Liver (tissue), 3 donors: ENCODE results near the gene DNAL1.

Experiments used
- EGR1 ChIP-seq, 2 donors: IDR thresholded peaks; 2 replicates each; pipeline ENCODE4 v1.6.1; 2016 to 2018; ENCODE audit warnings: antibody characterized with exemption in 2 of 2, low read depth in 2 of 2
- GABPA ChIP-seq, 2 donors: IDR thresholded peaks in 1 of 2; conservative IDR thresholded peaks in 1 of 2; 2 replicates each; pipeline ENCODE4 v1.6.1; 2016; ENCODE audit warnings: antibody characterized with exemption in 2 of 2, mild to moderate bottlenecking in 1 of 2, moderate library complexity in 1 of 2
- REST ChIP-seq: IDR thresholded peaks from 2 replicates; pipeline ENCODE4 v1.6.1; 2016; ENCODE audit warnings: antibody characterized with exemption, mild to moderate bottlenecking
- YY1 ChIP-seq: IDR thresholded peaks from 2 replicates; pipeline ENCODE4 v1.6.1; 2016; ENCODE audit warnings: antibody characterized with exemption, mild to moderate bottlenecking
- TF ChIP-seq, protein P1 (sequence below): fragments of 150-350 bp; IDR thresholded peaks from 2 replicates; pipeline ENCODE4 v1.5.1; 2017; ENCODE audit warnings: improper control_type of control experiment, low read depth, low read length; ENCODE audit not compliant: missing input control
- donor health status: healthy.
- donor health status: healthy.

DNA sequence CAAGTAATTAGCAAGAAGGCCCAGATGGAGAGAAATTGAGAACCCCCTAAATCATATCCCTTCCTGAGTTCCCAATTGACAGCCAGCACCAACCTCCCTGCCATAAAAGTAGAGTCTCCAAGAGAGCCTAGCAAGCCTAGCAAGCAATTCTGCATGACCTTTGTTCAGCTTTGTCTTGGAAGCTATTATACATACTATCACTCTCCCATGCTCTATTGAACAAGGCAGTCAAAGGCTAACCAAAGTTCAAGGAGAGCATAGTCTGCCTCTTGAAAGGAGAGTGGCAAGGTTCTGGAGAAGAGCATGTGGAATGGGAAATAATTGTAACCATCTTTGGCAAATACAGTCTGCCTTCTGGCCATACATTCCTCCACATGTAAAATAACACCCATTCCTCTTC lies 45.3 kb upstream of the DNAL1 start:
- TF ChIP-seq, protein P1, sequence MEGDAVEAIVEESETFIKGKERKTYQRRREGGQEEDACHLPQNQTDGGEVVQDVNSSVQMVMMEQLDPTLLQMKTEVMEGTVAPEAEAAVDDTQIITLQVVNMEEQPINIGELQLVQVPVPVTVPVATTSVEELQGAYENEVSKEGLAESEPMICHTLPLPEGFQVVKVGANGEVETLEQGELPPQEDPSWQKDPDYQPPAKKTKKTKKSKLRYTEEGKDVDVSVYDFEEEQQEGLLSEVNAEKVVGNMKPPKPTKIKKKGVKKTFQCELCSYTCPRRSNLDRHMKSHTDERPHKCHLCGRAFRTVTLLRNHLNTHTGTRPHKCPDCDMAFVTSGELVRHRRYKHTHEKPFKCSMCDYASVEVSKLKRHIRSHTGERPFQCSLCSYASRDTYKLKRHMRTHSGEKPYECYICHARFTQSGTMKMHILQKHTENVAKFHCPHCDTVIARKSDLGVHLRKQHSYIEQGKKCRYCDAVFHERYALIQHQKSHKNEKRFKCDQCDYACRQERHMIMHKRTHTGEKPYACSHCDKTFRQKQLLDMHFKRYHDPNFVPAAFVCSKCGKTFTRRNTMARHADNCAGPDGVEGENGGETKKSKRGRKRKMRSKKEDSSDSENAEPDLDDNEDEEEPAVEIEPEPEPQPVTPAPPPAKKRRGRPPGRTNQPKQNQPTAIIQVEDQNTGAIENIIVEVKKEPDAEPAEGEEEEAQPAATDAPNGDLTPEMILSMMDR = no peak
- TF ChIP-seq REST (no peak), EGR1 (IDR thresholded peaks at IDR 0.05; ENCODE audit: low read depth in 2 of 2) (no peak), YY1 (no peak), GABPA (IDR thresholded peaks at IDR 0.05 in 1 of 2, conservative IDR thresholded peaks at IDR 0.05 in 1 of 2) (no peak)
